H1 (cell line): Measurements from ENCODE around the gene MPC1. TPM values are rescaled to one million over a fixed set of nuclear protein-coding genes. Genes with fewer than 3 reads are reported as not detected.
"Not testable (repeated sequence)": the region's sequence is repeated elsewhere in the genome, so short reads cannot be mapped to it uniquely, and the experiment has no call there.

Experiments used
- CTCF ChIA-PET: fragments of 300-600 bp; sonication (Branson Sonifier 250); formaldehyde crosslinking; loops from one replicate; lab custom pipeline; 2021; ENCODE audit not compliant: partially characterized antibody; lab: Charles Lee
- POLR2A ChIA-PET: fragments of 300-600 bp; sonication (Branson Sonifier 250); formaldehyde crosslinking; loops from one replicate; lab custom pipeline; 2021; ENCODE audit warnings: inconsistent platforms; ENCODE audit not compliant: partially characterized antibody; lab: Charles Lee
- DNase-seq, 2 experiments: peaks; one replicate each; pipeline versions ENCODE4 v3.0.0 to v3.0.0-alpha.2; 2010 to 2022; ENCODE audit warnings: low spot score in 2 of 2, low read depth in 1 of 2, mixed read lengths in 1 of 2
- FAIRE-seq: peaks from 2 replicates; lab custom pipeline; 2011; peaks lifted over from hg19 to GRCh38; lab: Jason Lieb, UNC
- H2AFZ ChIP-seq: 2 replicates; pipeline ENCODE4 v1.8.1; 2012; ENCODE audit warnings: low read length, inconsistent platforms
- H2AK5ac ChIP-seq: 2 replicates; pipeline ENCODE4 v1.6.1; 2013; ENCODE audit warnings: low read depth, low read length
- H2BK120ac ChIP-seq: replicated peaks from 2 replicates; pipeline ENCODE3; 2013; ENCODE audit warnings: low read depth, low read length, inconsistent platforms
- H2BK12ac ChIP-seq: 2 replicates; pipeline ENCODE4 v1.6.1; 2013; ENCODE audit warnings: low read depth, low read length
- H2BK15ac ChIP-seq: 2 replicates; pipeline ENCODE4 v1.6.1; 2013; ENCODE audit warnings: low read length
- H2BK20ac ChIP-seq: 2 replicates; pipeline ENCODE4 v1.6.1; 2013; ENCODE audit warnings: low read length
- H2BK5ac ChIP-seq: 2 replicates; pipeline ENCODE4 v1.6.1; 2013; ENCODE audit warnings: low read depth, low read length
- H3K14ac ChIP-seq: 2 replicates; pipeline ENCODE4 v1.6.1; 2013; ENCODE audit warnings: inconsistent platforms; ENCODE audit not compliant: insufficient read length
- H3K18ac ChIP-seq: 2 replicates; pipeline ENCODE4 v1.6.1; 2013; ENCODE audit warnings: low read length; ENCODE audit errors: extremely low read depth
- H3K23ac ChIP-seq: 2 replicates; pipeline ENCODE4 v1.6.1; 2013; ENCODE audit warnings: inconsistent platforms; ENCODE audit not compliant: insufficient read length
- H3K23me2 ChIP-seq: 2 replicates; pipeline ENCODE4 v1.6.1; 2013; ENCODE audit warnings: low read depth, low read length
- H3K27ac ChIP-seq: 2 replicates; pipeline ENCODE4 v1.6.1; 2011; ENCODE audit warnings: low read depth, low read length, inconsistent platforms
- H3K27me3 ChIP-seq, 4 experiments: replicated peaks in 1 of 4; 1 replicate in 1 of 4; 2 replicates in 3 of 4; pipeline versions ENCODE4 v1.6.1 to v1.8.1; 2011 to 2013; ENCODE audit warnings: low read length in 3 of 4, mild to moderate bottlenecking in 3 of 4, inconsistent platforms in 2 of 4, mixed read lengths in 2 of 4, moderate library complexity in 1 of 4; ENCODE audit not compliant: control insufficient read depth in 3 of 4, insufficient read depth in 3 of 4; ENCODE audit errors: extremely low read depth in 1 of 4
- H3K36me3 ChIP-seq, 4 experiments: 2 replicates each; pipeline versions ENCODE4 v1.6.1 to v1.8.1; 2011 to 2013; ENCODE audit warnings: mild to moderate bottlenecking in 4 of 4, low read length in 3 of 4, moderate library complexity in 2 of 4, control low read depth in 1 of 4, inconsistent platforms in 1 of 4; ENCODE audit not compliant: insufficient read depth in 4 of 4, control insufficient read depth in 2 of 4
- H3K4ac ChIP-seq: replicated peaks from 2 replicates; pipeline ENCODE3; 2013; ENCODE audit warnings: low read length, low read depth, mixed read lengths, inconsistent platforms; ENCODE audit not compliant: insufficient read length
- H3K4me1 ChIP-seq, 4 experiments: replicated peaks in 1 of 4; 1 replicate in 1 of 4; 2 replicates in 3 of 4; pipeline versions ENCODE4 v1.6.1 to v1.8.1; 2011 to 2013; ENCODE audit warnings: low read length in 3 of 4, inconsistent platforms in 2 of 4, mixed read lengths in 1 of 4; ENCODE audit not compliant: insufficient read depth in 4 of 4, control insufficient read depth in 3 of 4
- H3K4me2 ChIP-seq, 2 experiments: 2 replicates each; pipeline versions ENCODE4 v1.6.1 to v1.8.1; 2011 to 2013; ENCODE audit warnings: low read depth in 2 of 2, low read length in 2 of 2, control low read depth in 1 of 2, inconsistent platforms in 1 of 2, mild to moderate bottlenecking in 1 of 2; ENCODE audit not compliant: insufficient read depth in 1 of 2
- H3K4me3 ChIP-seq, 4 experiments: fragments of 200-600, 300-600 bp in 1 of 4; sonication (generic), shearing (Covaris generic), sonication (Bioruptor Twin) in 1 of 4; 2 replicates each; pipeline versions ENCODE4 v1.5.1 to v1.8.1; 2011 to 2016; ENCODE audit warnings: low read length in 4 of 4, low read depth in 3 of 4, control low read depth in 2 of 4, inconsistent platforms in 2 of 4, mild to moderate bottlenecking in 2 of 4, mixed read lengths in 1 of 4, moderate library complexity in 1 of 4; ENCODE audit not compliant: insufficient read depth in 2 of 4; ENCODE audit errors: extremely low read depth in 1 of 4
- H3K56ac ChIP-seq: replicated peaks from 2 replicates; pipeline ENCODE3; 2013; ENCODE audit warnings: low read depth, mild to moderate bottlenecking, mixed read lengths, low read length, inconsistent platforms; ENCODE audit not compliant: insufficient read length
- H3K79me1 ChIP-seq: 2 replicates; pipeline ENCODE4 v1.6.1; 2013; ENCODE audit warnings: low read depth, low read length, control low read depth
- H3K79me2 ChIP-seq, 2 experiments: 2 replicates each; pipeline versions ENCODE4 v1.6.1 to v1.8.1; 2012 to 2013; ENCODE audit warnings: low read length in 2 of 2, mild to moderate bottlenecking in 2 of 2, inconsistent platforms in 1 of 2; ENCODE audit not compliant: insufficient read depth in 2 of 2, control insufficient read depth in 1 of 2
- H3K9ac ChIP-seq, 4 experiments: replicated peaks in 1 of 4; 1 replicate in 1 of 4; 2 replicates in 3 of 4; pipeline versions ENCODE4 v1.6.1 to v1.8.1; 2011 to 2013; ENCODE audit warnings: low read depth in 3 of 4, low read length in 3 of 4, control low read depth in 2 of 4, mild to moderate bottlenecking in 2 of 4, moderate library complexity in 2 of 4, inconsistent platforms in 1 of 4; ENCODE audit errors: extremely low read depth in 1 of 4
- H3K9me3 ChIP-seq, 2 experiments: 2 replicates each; pipeline versions ENCODE4 v1.6.1 to v1.8.1; 2012 to 2013; ENCODE audit warnings: mild to moderate bottlenecking in 2 of 2, moderate library complexity in 2 of 2, control low read depth in 1 of 2, inconsistent platforms in 1 of 2, low read depth in 1 of 2, low read length in 1 of 2, mixed read lengths in 1 of 2; ENCODE audit not compliant: insufficient read depth in 2 of 2
- H4K20me1 ChIP-seq, 2 experiments: replicated peaks in 1 of 2; 2 replicates each; pipeline versions ENCODE3 to v1.8.1; 2011 to 2013; ENCODE audit warnings: inconsistent platforms in 2 of 2, low read length in 2 of 2, mild to moderate bottlenecking in 1 of 2; ENCODE audit not compliant: insufficient read depth in 2 of 2, control insufficient read depth in 1 of 2
- H4K5ac ChIP-seq: 2 replicates; pipeline ENCODE4 v1.6.1; 2013; ENCODE audit warnings: low read length, low read depth, mixed read lengths, inconsistent platforms; ENCODE audit not compliant: insufficient read length
- H4K8ac ChIP-seq: 2 replicates; pipeline ENCODE4 v1.8.0; 2013; ENCODE audit warnings: mild to moderate bottlenecking, moderate library complexity, low read length, inconsistent platforms; ENCODE audit not compliant: insufficient read depth; ENCODE audit errors: extremely low read depth
- H4K91ac ChIP-seq: replicated peaks from 2 replicates; pipeline ENCODE3; 2013; ENCODE audit warnings: low read length, mixed read lengths, inconsistent platforms; ENCODE audit not compliant: insufficient read length
- CEBPB ChIP-seq: IDR thresholded peaks from 2 replicates; pipeline ENCODE4 v1.6.1; 2012; ENCODE audit warnings: low read depth, low read length
- KDM1A ChIP-seq: fragments of 200-600, 300-600 bp; sonication (generic); IDR thresholded peaks from 2 replicates; pipeline ENCODE4 v1.7.1; 2016; ENCODE audit warnings: mild to moderate bottlenecking, low read length, borderline replicate concordance
- WGBS, 2 experiments: shearing (Covaris generic) in 1 of 2; methylation state at CpG; one replicate each; pipeline versions ENCODE4 v1.1.6 to v1.1.7; 2013 to 2015; ENCODE audit warnings: low lambda C conversion rate in 2 of 2, mixed read lengths in 2 of 2, inconsistent platforms in 1 of 2, low coverage in 1 of 2, missing lambda C conversion rate in 1 of 2; ENCODE audit not compliant: insufficient replicate concordance in 2 of 2, insufficient coverage in 1 of 2, insufficient read length in 1 of 2; ENCODE audit errors: extremely low coverage in 1 of 2, missing lambda C conversion rate in 1 of 2; 5-methylcytosine and 5-hydroxymethylcytosine counted together
- polyA plus RNA-seq, 7 experiments: library from polyadenylated mRNA; depleted of rRNA in 3 of 7; stranded (reverse) in 5 of 7; unstranded in 2 of 7; fragments of >200 nt in 5 of 7; fragments of 200-250 nt in 2 of 7; gene quantifications; 1 replicate in 5 of 7; 2 replicates in 1 of 7; 4 replicates in 1 of 7; pipeline versions ENCODE4 v1.2.1 to v1.2.3, GENCODE V29; 2011 to 2013; ENCODE audit warnings: missing spikeins in 2 of 7, mixed read lengths in 2 of 7
- total RNA-seq: library from RNA; stranded (reverse); fragmentation: NEBNext Ultra II Directional; extraction: Animal tissue kit (Norgen Biotek cat#: 25700); gene quantifications from 2 replicates; pipeline ENCODE4 v1.2.1, GENCODE V29; 2021

Gene MPC1
- total and polyA plus RNA-seq, 2 of the 8 experiments (the other 6 are each of a cell fraction or from before 2014, with no cell fraction given) = 10.2 to 12.6 TPM

- H3K9me3 ChIP-seq, DNase-seq, H3K23me2 ChIP-seq, H2AK5ac ChIP-seq, H4K8ac ChIP-seq, H2BK120ac ChIP-seq, FAIRE-seq, H2BK20ac ChIP-seq, H3K79me2 ChIP-seq, H3K23ac ChIP-seq, H4K91ac ChIP-seq, H2BK12ac ChIP-seq, H3K4me1 ChIP-seq, H3K36me3 ChIP-seq: not testable (repeated sequence)
- Histone ChIP-seq H2AFZ (peak overlapping the region; percentile 71), H4K5ac (peak overlapping the region; percentile 1), H3K9ac (peak overlapping the region in 3 of 4 experiments; percentile 39 to 67 (median 56); a peak in 6 of 7 replicates), H2BK5ac (peak overlapping the region; percentile 66; the same call in 1 of the 2 replicates)
- 36% methylated on average over 22 of the region's 22 CpGs; no CpG with 5 or more reads in 1 of the 2 experiments for WGBS, 2 experiments
- POLR2A ChIA-PET = interaction anchor here (1.0 to 1.3 kb wide), 6 partner anchors 11 to 99 kb away, joined by 3 to 8 read pairs (median 3); partner anchors contain the start of gene PRR18
- CTCF ChIA-PET = interaction anchor here (1.0 kb wide), 1 partner anchor 18 kb away, joined by 3 read pairs; no protein-coding TSS in a partner anchor
- peak; percentile 57; the same call in 1 of the 2 replicates for TF ChIP-seq KDM1A
- TF ChIP-seq CEBPB = peak; percentile 52; the same call in 1 of the 2 replicates
- TF ChIP-seq, all 59 proteins: peak for 2; not testable (repeated sequence) for 57
- H3K56ac ChIP-seq, H3K4ac ChIP-seq, H3K79me1 ChIP-seq, H2BK15ac ChIP-seq, H3K18ac ChIP-seq, H4K20me1 ChIP-seq, H3K27me3 ChIP-seq, H3K14ac ChIP-seq: not testable (repeated sequence)
- H3K4me3 ChIP-seq = peak overlapping the region; percentile 72 to 83 (median 76)
- peak overlapping the region; percentile 78 to 100 for H3K4me2 ChIP-seq
- H3K27ac ChIP-seq = peak overlapping the region; percentile 55
Observed at GRCh38 chr6:166383802-166384363, 1.1 kb upstream of the MPC1 start.
